ENCODE data around the gene ITGB5. TPM values are rescaled to one million over a fixed set of nuclear protein-coding genes. Genes with fewer than 3 reads are reported as not detected.
"Not testable (repeated sequence)": the region's sequence is repeated elsewhere in the genome, so short reads cannot be mapped to it uniquely, and the experiment has no call there.

The ITGB5 gene
- total and polyA plus RNA-seq, 4 donors = 16.9 to 66.6 (median 48.0) TPM

- H3K27ac ChIP-seq (ENCODE audit: low read depth in 1 of 2, low read length in 2 of 2); H3K4me1 ChIP-seq (ENCODE audit: control insufficient read depth in 4 of 4, insufficient read depth in 4 of 4, low read length in 3 of 4); H3K27me3 ChIP-seq (ENCODE audit: control insufficient read depth in 4 of 4, insufficient read depth in 4 of 4, low read length in 3 of 4); DNase-seq (ENCODE audit: low spot score); H3K9me3 ChIP-seq (ENCODE audit: control insufficient read depth in 4 of 4, low read length in 3 of 4); H3K9ac ChIP-seq (ENCODE audit: low read depth in 1 of 2, low read length in 2 of 2); H3K4me3 ChIP-seq (ENCODE audit: low read depth in 1 of 3, low read length in 3 of 3): not testable (repeated sequence)
- H3K36me3 ChIP-seq (ENCODE audit: control insufficient read depth in 4 of 4, insufficient read depth in 3 of 4, low read depth in 1 of 4, low read length in 3 of 4) = peaks cover 0 to 12% (median 2%) of the 10 kb centered on the region in 4 donors
- TF ChIP-seq RAD21 (IDR thresholded peaks at IDR 0.05) (peak in 1 of 2 donors; percentile 45), CTCF (IDR thresholded peaks at IDR 0.05; ENCODE audit: low read depth, low read length, missing input control) (peak; percentile 18)
- 93% methylated on average over 15 of the region's 15 CpGs for WGBS
Observed at GRCh38 chr3:124827476-124828206, 59.5 kb downstream of the ITGB5 start.

GRCh38 chr3:124826703-124827102 lies 60.5 kb downstream of the ITGB5 start:
- H3K36me3 ChIP-seq (ENCODE audit: control insufficient read depth in 4 of 4, insufficient read depth in 3 of 4, low read depth in 1 of 4, low read length in 3 of 4) = peaks cover 0 to 12% (median 2%) of the 10 kb centered on the region in 4 donors
- H3K9me3 ChIP-seq (ENCODE audit: control insufficient read depth in 4 of 4, low read length in 3 of 4) = no peaks in the 10 kb centered on the region
- no peak for DNase-seq (ENCODE audit: low spot score)
- WGBS = 61% methylated on average over 3 of the region's 3 CpGs
- no peak overlapping the region for H3K27ac ChIP-seq (ENCODE audit: low read depth in 1 of 2, low read length in 2 of 2)
- H3K27me3 ChIP-seq (ENCODE audit: control insufficient read depth in 4 of 4, insufficient read depth in 4 of 4, low read length in 3 of 4) = no peaks in the 10 kb centered on the region
- TF ChIP-seq HNF4A (conservative IDR thresholded peaks at IDR 0.05) = no peak
- TF ChIP-seq TAF1 (conservative IDR thresholded peaks at IDR 0.05) = no peak
- TF ChIP-seq CTCF (IDR thresholded peaks at IDR 0.05; ENCODE audit: low read depth, low read length, missing input control) = no peak
- no peak for TF ChIP-seq MAX (IDR thresholded peaks at IDR 0.05)
- TF ChIP-seq FOXA2 (IDR thresholded peaks at IDR 0.05) = no peak
- TF ChIP-seq EGR1 (IDR thresholded peaks at IDR 0.05; ENCODE audit: low read depth in 2 of 2) = no peak
- no peak overlapping the region for H3K4me3 ChIP-seq (ENCODE audit: low read depth in 1 of 3, low read length in 3 of 3)
- peaks cover 0 to 3% (median 0%) of the 10 kb centered on the region in 4 donors for H3K4me1 ChIP-seq (ENCODE audit: control insufficient read depth in 4 of 4, insufficient read depth in 4 of 4, low read length in 3 of 4)
- no peak overlapping the region for H3K9ac ChIP-seq (ENCODE audit: low read depth in 1 of 2, low read length in 2 of 2)

- DNase-seq (ENCODE audit: low spot score) = no peak
- Histone ChIP-seq H3K9ac (ENCODE audit: low read depth in 1 of 2, low read length in 2 of 2) (no peak overlapping the region), H3K27me3 (ENCODE audit: control insufficient read depth in 4 of 4, insufficient read depth in 4 of 4, low read length in 3 of 4) (no peaks in the 10 kb centered on the region), H3K36me3 (ENCODE audit: control insufficient read depth in 4 of 4, insufficient read depth in 3 of 4, low read depth in 1 of 4, low read length in 3 of 4) (peaks cover 0 to 10% (median 2%) of the 10 kb centered on the region in 4 donors), H3K4me3 (ENCODE audit: low read depth in 1 of 3, low read length in 3 of 3) (no peak overlapping the region), H3K9me3 (ENCODE audit: control insufficient read depth in 4 of 4, low read length in 3 of 4) (no peaks in the 10 kb centered on the region), H3K27ac (ENCODE audit: low read depth in 1 of 2, low read length in 2 of 2) (no peak overlapping the region), H3K4me1 (ENCODE audit: control insufficient read depth in 4 of 4, insufficient read depth in 4 of 4, low read length in 3 of 4) (peaks cover 0 to 2% (median 0%) of the 10 kb centered on the region in 4 donors)
- TF ChIP-seq HNF4G (IDR thresholded peaks at IDR 0.05) (no peak), EGR1 (IDR thresholded peaks at IDR 0.05; ENCODE audit: low read depth in 2 of 2) (no peak), RAD21 (IDR thresholded peaks at IDR 0.05) (no peak), ZBTB33 (IDR thresholded peaks at IDR 0.05) (no peak), MAX (IDR thresholded peaks at IDR 0.05) (no peak), GABPA (IDR thresholded peaks at IDR 0.05 in 1 of 2, conservative IDR thresholded peaks at IDR 0.05 in 1 of 2) (no peak)
- 92% methylated on average over 4 of the region's 4 CpGs for WGBS
Observed at GRCh38 chr3:124824286-124824915, 62.8 kb downstream of the ITGB5 start.

Measured in liver (tissue), 9 donors.